A549 treated with ZK216348 at 1 μM for 4 hours (cell line): ENCODE data around the gene DLX2. TPM values are rescaled to one million over a fixed set of nuclear protein-coding genes. Genes with fewer than 3 reads are reported as not detected.

ENCODE experiments used
- total RNA-seq: library from RNA; stranded (reverse); fragments of 200-300 nt; extraction: Qiagen RNA extraction; gene quantifications from 5 replicates; pipeline ENCODE4 v1.2.3, GENCODE V29; 2022; ENCODE audit warnings: low read depth

Gene DLX2
- total RNA-seq, result 0.35 to 0.89 TPM (median 0.44 TPM) in 5 replicates

DNA sequence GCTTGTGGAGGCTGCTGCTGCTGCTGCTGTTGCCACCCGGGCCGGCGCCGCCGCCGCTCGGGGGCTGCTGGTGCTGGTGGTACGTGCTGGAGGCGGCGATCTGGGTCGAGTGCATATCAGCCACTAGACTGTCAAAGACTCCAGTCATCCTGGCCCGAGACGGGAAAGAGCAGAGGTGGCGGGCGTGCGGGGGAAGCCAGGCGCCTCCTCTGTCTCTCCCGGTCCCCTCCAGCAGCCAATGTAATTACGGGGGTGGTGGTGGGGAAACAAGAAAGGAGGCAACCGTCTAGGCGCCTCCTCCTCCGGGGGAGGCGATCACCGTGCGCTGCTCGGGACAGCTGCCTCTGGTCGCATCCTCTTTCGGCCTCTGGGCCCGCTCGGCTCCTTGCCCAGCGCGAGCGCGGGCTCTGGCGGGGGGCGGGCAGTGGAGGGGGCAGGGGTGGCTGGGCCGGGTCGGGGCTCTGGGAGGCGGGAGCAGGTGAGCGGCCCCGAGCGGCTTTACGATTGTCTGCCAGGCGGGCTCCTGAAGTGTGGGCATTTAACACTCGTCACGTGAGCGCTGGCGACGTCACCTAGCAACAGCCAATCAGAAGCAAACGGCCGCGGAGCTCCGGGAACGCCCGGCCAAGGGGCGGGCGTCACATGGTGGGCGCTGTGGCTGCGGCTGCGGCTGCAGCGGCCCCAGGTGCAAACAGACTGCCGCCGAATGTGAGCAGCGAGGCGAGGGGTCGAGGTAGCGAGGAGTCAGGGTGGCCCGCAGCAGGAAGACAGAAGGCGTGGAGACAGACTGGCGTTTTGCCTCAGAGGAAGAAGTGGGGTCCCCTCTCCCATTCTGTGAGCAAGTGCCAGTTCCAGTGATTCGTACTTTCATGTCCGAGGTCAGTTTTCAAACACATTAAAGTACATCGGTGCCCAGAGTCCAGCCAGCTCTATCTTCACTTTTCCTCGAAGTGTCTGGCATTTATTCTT, at the start of gene DLX2:
Gene DLX2, minus strand, starts transcription at position 510 of the 969 bp plus-strand sequence. Its CDS starts 362 bp downstream, at position 148.

DNA sequence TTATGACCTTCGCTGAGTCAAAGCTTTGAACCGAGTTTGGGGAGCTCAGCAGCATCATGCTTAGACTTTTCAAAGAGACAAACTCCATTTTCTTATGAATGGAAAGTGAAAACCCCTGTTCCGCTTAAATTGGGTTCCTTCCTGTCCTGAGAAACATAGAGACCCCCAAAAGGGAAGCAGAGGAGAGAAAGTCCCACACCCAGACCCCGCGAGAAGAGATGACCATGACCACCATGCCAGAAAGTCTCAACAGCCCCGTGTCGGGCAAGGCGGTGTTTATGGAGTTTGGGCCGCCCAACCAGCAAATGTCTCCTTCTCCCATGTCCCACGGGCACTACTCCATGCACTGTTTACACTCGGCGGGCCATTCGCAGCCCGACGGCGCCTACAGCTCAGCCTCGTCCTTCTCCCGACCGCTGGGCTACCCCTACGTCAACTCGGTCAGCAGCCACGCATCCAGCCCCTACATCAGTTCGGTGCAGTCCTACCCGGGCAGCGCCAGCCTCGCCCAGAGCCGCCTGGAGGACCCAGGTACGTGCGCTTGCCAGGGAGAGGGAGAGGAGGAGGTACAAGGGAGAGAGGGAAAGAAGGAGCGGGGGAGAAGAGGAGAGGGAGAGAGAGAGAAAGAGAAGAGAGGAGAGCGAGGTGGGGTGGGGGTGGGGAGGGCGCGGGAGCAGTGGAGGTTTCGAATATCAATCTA, 17.1 kb downstream of the DLX2 start, which contains the start of gene DLX1:
Gene DLX1, plus strand, starts transcription at position 48 of the 700 bp plus-strand sequence. Its CDS starts 171 bp downstream, at position 219.

Other genes with a start within 250 kb of the DLX2 start
- 11.9 to 16.3 TPM (median 13.9 TPM) in 5 replicates for gene SLC25A12, start 208.7 kb downstream of the DLX2 start, total RNA-seq
- gene HAT1, start 180.4 kb downstream of the DLX2 start, total RNA-seq, result 67.1 to 96.5 TPM (median 68.8 TPM) in 5 replicates
- 2.0 to 4.7 TPM (median 3.1 TPM) in 5 replicates for gene METAP1D, start 102.9 kb downstream of the DLX2 start, total RNA-seq
- gene DLX1, start 17.4 kb downstream of the DLX2 start, total RNA-seq, result 2.6 to 3.7 TPM (median 3.2 TPM) in 5 replicates